NT2/D1 (cell line): ENCODE data around the gene SNX7.
A peak's percentile ranks its signal among the peaks of the same experiment; 100 is the strongest.

Experiments
- DNase-seq: peaks from one replicate; pipeline ENCODE4 v3.0.0-alpha.2; 2011; ENCODE audit warnings: low read depth, low spot score
- H3K27me3 ChIP-seq: 2 replicates; pipeline ENCODE4 v1.6.0; 2011; ENCODE audit warnings: mild to moderate bottlenecking; ENCODE audit not compliant: insufficient read length, insufficient read depth
- H3K36me3 ChIP-seq: 2 replicates; pipeline ENCODE4 v1.6.1; 2011; ENCODE audit warnings: mild to moderate bottlenecking, low read length, mixed read lengths; ENCODE audit not compliant: insufficient read depth, insufficient read length
- H3K4me1 ChIP-seq: 2 replicates; pipeline ENCODE4 v1.5.1; 2011; ENCODE audit not compliant: insufficient read depth, insufficient read length
- H3K4me3 ChIP-seq: 2 replicates; pipeline ENCODE4 v1.5.1; 2011; ENCODE audit warnings: low read depth; ENCODE audit not compliant: insufficient read length
- H3K9ac ChIP-seq: 2 replicates; pipeline ENCODE4 v1.6.0; 2011; ENCODE audit warnings: low read depth; ENCODE audit not compliant: insufficient read length
- H3K9me3 ChIP-seq: 2 replicates; pipeline ENCODE4 v1.5.1; 2011; ENCODE audit warnings: mild to moderate bottlenecking, low read length; ENCODE audit not compliant: insufficient read depth
- SUZ12 ChIP-seq: IDR thresholded peaks from 2 replicates; pipeline ENCODE4 v1.6.1; 2011; ENCODE audit not compliant: insufficient read length, insufficient read depth; ENCODE audit errors: extremely low read depth
- YY1 ChIP-seq: IDR thresholded peaks from 2 replicates; pipeline ENCODE4 v1.6.1; 2011; ENCODE audit not compliant: insufficient read length, insufficient read depth
- ZNF274 ChIP-seq: IDR thresholded peaks from 2 replicates; pipeline ENCODE4 v1.6.1; 2011; ENCODE audit warnings: mild to moderate bottlenecking, low read depth, low read length

SNX7 gene

GRCh38 chr1:98698625-98699024, 37.1 kb downstream of the SNX7 start:
- TF ChIP-seq SUZ12 (no peak), YY1 (no peak), ZNF274 (no peak)

GRCh38 chr1:98700228-98700627, 38.7 kb downstream of the SNX7 start:
- TF ChIP-seq YY1 (no peak), ZNF274 (no peak), SUZ12 (no peak)
- no peak overlapping the region for H3K4me3 ChIP-seq
- no peak overlapping the region for H3K9ac ChIP-seq
- DNase-seq, result no peak
- no peaks in the 10 kb centered on the region for H3K9me3 ChIP-seq
- H3K27me3 ChIP-seq, result no peaks in the 10 kb centered on the region
- H3K36me3 ChIP-seq, result peaks cover 8% of the 10 kb centered on the region
- no peaks in the 10 kb centered on the region for H3K4me1 ChIP-seq

More at GRCh38 chr1:98698625-98699024, 37.1 kb downstream of the SNX7 start:
- DNase-seq, result no peak
- Histone ChIP-seq H3K9ac (no peak overlapping the region), H3K36me3 (peaks cover 8% of the 10 kb centered on the region), H3K4me3 (no peak overlapping the region), H3K4me1 (no peaks in the 10 kb centered on the region), H3K9me3 (no peaks in the 10 kb centered on the region), H3K27me3 (no peaks in the 10 kb centered on the region)

GRCh38 chr1:98702976-98703375, 41.5 kb downstream of the SNX7 start:
- TF ChIP-seq YY1 (no peak), ZNF274 (no peak), SUZ12 (no peak)
- H3K36me3 ChIP-seq, result peaks cover 6% of the 10 kb centered on the region
- H3K4me3 ChIP-seq, result no peak overlapping the region
- no peaks in the 10 kb centered on the region for H3K9me3 ChIP-seq
- no peak overlapping the region for H3K9ac ChIP-seq
- no peak for DNase-seq
- H3K27me3 ChIP-seq, result no peaks in the 10 kb centered on the region
- no peaks in the 10 kb centered on the region for H3K4me1 ChIP-seq

- Histone ChIP-seq H3K36me3 (peaks cover 3% of the 10 kb centered on the region), H3K4me1 (no peaks in the 10 kb centered on the region), H3K9me3 (no peaks in the 10 kb centered on the region), H3K9ac (no peak overlapping the region), H3K4me3 (no peak overlapping the region), H3K27me3 (no peaks in the 10 kb centered on the region)
- TF ChIP-seq SUZ12 (no peak), ZNF274 (no peak), YY1 (no peak)
- peak; percentile 27 for DNase-seq
Observed at GRCh38 chr1:98704474-98704873, 43.0 kb downstream of the SNX7 start.

GRCh38 chr1:98704971-98705370, 43.5 kb downstream of the SNX7 start:
- H3K4me3 ChIP-seq, result no peak overlapping the region
- H3K4me1 ChIP-seq, result no peaks in the 10 kb centered on the region
- H3K9me3 ChIP-seq, result no peaks in the 10 kb centered on the region
- TF ChIP-seq SUZ12 (no peak), ZNF274 (no peak), YY1 (no peak)
- no peaks in the 10 kb centered on the region for H3K27me3 ChIP-seq
- no peak overlapping the region for H3K9ac ChIP-seq
- no peak for DNase-seq
- H3K36me3 ChIP-seq, result peaks cover 3% of the 10 kb centered on the region

GRCh38 chr1:98705591-98705990, 44.1 kb downstream of the SNX7 start:
- TF ChIP-seq YY1 (no peak), SUZ12 (no peak), ZNF274 (no peak)
- no peak for DNase-seq
- no peaks in the 10 kb centered on the region for H3K27me3 ChIP-seq
- no peaks in the 10 kb centered on the region for H3K9me3 ChIP-seq
- no peak overlapping the region for H3K9ac ChIP-seq
- no peak overlapping the region for H3K4me3 ChIP-seq
- no peaks in the 10 kb centered on the region for H3K4me1 ChIP-seq
- peaks cover 3% of the 10 kb centered on the region for H3K36me3 ChIP-seq

- Histone ChIP-seq H3K4me3 (no peak overlapping the region), H3K9me3 (no peaks in the 10 kb centered on the region), H3K27me3 (no peaks in the 10 kb centered on the region), H3K4me1 (no peaks in the 10 kb centered on the region), H3K9ac (no peak overlapping the region), H3K36me3 (peaks cover 3% of the 10 kb centered on the region)
- TF ChIP-seq SUZ12 (no peak), YY1 (no peak)
- DNase-seq, result no peak
Observed at GRCh38 chr1:98706173-98706843, 44.8 kb downstream of the SNX7 start.

GRCh38 chr1:98707556-98707955, 46.0 kb downstream of the SNX7 start:
- TF ChIP-seq YY1 (no peak), ZNF274 (no peak), SUZ12 (no peak)
- no peaks in the 10 kb centered on the region for H3K27me3 ChIP-seq
- H3K4me1 ChIP-seq, result no peaks in the 10 kb centered on the region
- no peaks in the 10 kb centered on the region for H3K9me3 ChIP-seq
- peaks cover 3% of the 10 kb centered on the region for H3K36me3 ChIP-seq
- no peak overlapping the region for H3K4me3 ChIP-seq
- no peak for DNase-seq
- H3K9ac ChIP-seq, result no peak overlapping the region
